GM19463 (cell line): ENCODE measurements around the gene PEPD.

Experiments used
- ATAC-seq: cut with Tn5 transposase; IDR thresholded peaks from one replicate; pipeline ENCODE4 v1.9.1; 2021; ENCODE audit warnings: mild to moderate bottlenecking, moderate library complexity; ENCODE audit not compliant: unreplicated experiment

PEPD gene

DNA sequence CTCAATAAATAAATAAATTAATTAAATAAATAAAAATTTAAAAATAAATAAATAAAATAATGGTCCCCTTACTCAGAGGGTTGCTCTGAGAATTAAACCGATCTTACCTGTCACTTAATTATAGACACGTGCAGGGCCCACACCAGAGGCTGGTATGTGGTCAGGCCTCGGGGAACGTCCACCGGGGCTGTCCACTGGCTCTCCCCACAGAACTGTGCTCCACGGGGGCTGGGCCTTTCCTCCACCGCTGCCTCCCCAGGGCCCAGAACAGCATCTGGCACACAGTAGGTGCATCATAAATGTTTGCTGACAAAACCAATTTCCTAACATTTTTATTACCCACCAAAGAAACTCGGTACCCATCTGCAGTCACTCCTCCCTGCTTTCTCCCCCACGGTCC, 78.9 kb downstream of the PEPD start:
- no peak for ATAC-seq

DNA sequence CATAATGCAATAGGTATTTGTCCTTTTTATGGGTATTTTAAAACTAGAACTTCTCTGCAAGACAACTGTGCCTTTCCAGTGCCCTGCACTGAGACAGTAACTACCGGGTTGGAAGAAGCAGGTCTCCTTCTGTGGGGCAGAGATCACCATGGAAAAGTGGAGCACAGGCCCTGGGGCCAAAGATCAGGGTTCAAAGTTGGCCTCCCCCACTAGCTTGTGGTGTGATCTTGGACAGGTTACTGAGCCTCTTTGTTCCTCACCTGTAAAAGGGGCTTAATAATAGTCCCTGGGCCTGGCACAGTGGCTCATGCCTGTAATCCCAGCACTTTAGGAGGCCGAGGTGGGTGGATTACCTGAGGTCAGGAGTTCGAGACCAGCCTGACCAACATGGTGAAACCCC, 79.8 kb downstream of the PEPD start:
- ATAC-seq, result no peak

DNA sequence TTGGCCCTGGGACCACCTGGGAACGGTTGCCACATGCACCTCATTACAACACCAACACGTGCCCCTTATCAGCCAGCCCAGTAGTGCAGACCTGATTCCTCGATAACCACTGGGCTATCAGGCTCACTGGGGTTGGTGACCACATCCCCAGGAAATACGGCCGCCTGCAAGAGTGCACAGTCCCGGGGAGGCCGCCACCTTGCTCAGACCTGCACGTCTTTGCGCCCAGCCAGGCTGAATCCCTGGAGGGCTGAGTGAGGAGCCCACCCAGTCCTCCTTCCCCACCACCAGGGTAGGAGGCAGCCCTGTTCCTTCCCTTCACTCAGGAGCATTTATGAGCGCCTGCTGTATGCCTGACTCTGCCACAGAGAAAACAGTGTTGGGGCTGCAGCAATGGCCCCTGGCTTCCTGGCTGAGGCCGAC, 80.3 kb downstream of the PEPD start:
- no peak for ATAC-seq

DNA sequence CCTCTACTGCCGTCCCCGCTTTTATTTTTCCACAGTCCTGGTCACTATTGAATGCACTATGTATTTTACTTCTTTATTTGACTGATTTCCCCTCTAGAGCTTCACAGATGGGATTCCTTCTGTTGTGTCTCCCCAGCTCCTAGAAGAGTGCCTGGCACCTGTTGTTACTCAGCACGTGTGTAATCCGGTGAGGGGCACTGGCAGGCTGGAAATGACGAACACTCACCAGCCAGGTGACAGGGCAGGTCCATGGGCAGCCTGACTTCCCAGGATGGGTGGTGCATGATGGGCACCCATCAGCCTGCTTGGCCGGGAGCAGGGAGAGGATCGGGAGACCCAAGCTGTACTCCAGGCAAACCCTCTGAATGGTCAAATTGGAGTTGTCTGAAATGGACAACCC, 80.9 kb downstream of the PEPD start:
- no peak for ATAC-seq

DNA sequence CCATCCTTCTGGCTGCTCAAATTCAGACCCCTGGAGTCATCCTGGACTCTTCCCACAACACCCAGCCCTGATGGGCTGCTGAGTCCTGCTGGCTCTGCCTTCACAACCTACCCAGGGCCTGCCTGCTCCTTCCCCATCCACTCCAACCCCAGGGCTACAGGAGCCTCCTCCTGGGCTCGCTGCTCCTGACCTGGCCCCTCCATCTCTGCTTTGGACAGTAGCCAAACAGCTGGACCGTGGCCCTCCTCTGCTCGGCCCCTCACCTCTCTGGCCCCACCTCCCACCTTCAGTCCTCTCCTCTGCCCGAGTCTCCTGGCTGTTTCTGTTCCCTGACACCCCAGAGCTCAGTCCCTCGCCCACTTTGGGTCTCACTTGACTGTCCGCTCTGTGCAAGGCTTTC, 81.3 kb downstream of the PEPD start:
- no peak for ATAC-seq

DNA sequence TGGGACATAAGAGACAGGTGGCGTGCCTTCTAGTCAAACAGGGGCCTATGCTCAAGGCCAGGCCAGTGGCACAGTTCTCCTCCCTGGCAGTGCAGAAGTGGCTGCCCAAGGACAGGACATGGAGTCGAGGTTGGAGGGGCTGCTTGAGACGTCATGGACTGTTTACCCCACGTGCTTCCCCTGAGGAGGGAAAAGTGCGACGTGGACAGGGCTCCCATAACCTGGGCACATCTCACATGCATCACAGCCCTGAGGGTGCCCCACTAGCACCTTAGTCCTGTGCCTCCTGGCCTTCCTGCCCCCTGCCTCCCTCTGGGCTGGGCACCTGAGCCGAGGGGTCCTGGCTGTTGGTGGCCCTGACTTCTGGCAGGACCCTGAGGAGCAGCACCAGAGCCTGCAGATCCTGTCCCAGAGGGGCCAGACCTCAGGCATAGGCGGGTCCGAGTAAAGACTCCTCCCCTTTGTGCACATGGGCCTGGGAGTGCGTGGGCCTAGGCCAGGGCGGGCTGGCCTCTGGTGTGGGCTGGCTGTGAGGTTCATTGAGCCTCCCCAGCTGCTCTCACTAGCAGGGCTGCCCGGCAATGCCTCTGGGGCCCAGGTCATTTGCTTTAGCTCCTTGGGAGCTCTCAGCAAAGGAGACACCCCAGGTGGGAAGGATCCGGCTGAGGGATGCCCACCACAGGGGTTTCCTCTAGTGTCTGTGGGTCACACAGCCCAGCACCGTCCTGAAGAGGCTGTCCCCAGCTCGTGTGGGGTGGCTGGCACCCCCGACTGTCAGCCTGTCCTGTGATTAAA, 82.4 kb downstream of the PEPD start:
- ATAC-seq, result no peak

DNA sequence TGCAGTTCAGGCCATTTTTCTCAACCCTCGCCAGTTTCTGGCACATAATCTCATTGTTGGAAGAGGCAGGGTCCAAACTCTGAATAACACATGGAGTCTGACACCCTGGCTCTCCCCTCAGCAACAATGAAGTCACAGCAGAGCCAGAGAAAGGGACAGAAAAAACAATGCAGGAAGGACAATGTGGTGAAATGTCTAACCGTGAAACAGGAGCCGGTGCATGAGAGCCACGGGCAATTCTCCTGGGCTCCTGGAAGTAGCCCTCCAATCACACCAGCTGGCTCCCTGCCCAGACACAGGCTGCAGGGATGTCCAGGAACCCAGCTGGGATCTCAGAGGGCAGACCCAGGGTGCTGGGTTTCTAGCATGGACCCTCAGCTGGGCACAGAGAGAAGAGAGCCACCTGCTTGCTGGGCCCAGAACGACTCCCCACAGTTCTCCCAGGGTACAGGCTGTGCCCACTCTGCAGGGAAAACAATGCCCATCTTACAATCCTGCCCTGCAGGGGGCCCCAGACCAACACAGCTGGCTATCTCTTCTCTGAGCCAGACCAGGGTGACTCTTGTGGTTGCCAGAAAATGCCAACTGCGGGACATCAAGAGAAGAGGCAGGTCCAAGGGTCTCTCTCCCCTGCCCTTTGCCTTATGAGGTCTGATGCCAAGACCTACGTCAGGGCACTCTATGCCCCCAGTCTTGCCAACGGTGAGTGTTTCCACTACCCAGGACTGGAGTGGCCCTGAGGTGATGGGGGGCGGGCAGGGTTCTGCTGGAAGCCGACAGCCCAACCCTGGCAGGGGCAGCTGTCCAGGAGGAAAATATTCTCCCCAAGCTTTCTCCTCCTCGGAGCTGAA, 83.5 kb downstream of the PEPD start:
- ATAC-seq, result no peak

DNA sequence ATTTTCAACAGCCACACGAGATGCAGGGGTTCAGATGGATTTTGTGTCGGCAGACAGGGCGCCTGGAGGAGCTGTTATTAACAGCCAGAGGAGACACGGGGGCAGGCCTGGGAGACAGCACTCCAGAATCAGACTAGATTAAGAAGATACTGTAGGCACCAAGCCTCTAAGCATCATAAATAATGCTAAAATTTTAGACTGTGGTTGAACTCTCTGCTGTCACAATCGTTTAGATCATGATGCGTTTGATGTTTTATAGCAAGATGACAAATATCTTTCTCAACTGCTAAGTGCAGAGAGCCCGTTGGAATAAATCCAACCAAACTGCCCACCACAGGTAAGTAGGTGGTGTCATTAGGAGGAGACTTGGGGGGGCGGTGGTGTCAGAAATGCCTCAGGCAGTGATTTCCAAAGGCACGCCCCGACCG, 84.2 kb downstream of the PEPD start:
- no peak for ATAC-seq

DNA sequence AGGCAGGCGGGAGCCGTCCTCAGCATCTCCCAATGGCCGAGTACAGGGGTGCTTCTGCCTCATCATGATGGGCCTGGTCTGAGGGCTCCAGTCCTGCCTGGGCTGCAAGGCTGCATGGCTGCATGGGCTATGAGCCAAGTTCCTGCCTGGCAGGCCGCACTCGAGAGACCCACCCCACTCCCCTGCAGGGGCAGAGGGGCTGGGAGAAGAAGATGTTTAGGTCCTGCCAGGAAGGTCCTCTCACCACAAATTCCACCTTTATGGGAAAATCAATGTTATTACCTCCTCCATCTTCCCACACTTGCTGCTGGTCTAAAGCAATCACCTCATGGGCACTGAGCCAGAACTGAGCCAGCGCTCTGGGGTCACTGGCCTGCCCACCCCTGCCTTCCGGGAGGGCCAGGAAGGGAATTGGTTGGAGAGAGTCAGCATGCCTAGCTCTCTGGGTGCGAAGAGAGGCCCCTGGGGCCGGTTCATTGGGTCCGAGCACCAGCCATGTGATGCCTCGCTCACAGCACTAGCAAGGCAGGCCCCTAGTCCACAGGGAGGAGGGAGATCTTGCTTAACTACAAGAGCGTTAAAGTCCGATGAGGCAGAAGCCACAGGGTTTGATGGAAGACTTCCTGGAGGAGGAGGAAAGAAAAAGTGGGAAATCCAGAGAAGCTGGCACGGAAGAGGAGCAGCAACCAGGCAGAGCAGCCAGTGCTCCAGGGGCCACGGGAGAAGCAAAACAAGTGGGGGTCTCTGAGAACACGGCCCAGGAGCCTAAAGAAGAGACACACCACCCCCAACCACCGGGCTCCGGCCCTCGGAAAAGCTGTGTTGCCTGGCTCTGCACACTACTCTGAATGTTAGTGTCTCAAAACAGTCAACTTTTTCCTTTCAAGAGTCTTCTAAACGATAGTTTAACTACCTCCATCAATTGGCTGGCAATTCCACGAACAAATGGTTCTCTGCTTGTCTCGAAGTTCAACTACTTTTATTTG, 84.9 kb downstream of the PEPD start:
- ATAC-seq, result no peak

DNA sequence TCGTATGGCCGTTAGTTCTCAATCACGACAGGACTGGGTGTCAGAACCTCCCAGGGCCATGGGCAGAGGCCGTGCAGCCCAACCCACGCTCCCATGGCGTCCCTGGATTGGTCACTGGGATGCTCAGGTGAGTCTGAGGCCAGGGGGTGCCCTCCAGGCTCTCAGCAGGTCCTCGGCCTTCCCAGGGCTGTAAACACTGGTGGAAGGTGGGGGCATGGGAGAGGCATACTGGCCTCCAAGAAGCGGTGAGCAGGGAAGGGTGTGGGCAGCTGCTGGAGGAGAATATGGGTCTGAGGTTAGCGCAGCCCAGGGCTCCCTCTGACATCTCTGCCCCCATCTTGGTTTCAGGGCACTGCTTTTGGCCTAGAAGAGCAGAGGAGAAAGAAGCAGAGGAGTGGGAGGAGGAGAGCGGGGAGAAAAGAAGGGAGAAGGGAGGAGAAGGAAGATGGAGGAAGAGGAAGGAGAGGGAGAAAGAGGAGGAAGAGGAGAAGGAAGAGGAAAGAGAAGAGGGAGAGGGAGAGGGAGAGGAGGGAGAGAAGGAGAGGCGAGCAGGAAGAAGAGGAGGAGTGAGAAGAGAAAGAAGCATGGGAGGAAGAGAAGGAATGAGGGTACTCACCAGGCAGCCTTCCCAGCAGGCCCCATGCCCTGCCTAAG, 85.8 kb downstream of the PEPD start:
- ATAC-seq, result no peak

DNA sequence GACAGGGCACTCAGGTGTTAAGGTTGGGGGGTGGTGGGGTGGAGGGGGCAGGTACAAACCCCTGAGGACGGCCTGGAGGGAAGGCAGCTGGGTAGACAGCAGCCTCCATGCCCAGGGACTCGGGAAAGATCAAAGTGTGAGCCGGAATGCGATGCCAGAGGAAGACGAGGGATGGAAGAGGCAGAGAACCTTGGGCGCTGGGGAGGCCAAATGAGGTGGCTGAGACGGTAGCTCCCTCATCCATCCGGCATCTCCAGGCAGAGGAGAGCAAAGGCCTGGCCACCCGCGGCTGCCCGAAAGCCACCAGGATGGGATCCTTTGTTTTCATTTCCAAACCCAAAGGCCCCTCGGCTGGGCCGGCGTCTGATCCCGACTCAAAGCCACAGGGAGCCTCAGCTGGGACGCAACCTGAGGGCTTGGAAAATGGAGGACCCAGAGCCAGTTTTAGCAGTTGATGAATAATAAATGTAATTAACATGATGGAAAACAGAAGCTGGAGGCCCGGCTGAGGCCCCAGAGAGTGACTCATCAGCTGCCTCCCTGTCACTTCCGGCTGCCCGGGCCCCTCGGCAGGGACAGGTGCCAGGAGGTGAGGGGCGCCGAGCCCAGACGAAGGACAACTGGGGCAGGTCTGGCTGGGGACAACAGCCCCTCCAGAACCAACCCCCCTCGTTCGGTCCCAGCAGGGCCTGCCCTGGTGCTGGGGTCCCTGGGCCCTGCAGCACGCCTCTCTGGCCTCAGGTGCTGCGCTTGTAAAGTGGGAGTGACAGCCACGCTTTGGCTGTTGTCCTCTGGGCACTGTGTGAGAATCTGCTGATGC, 86.5 kb downstream of the PEPD start:
- no peak for ATAC-seq

DNA sequence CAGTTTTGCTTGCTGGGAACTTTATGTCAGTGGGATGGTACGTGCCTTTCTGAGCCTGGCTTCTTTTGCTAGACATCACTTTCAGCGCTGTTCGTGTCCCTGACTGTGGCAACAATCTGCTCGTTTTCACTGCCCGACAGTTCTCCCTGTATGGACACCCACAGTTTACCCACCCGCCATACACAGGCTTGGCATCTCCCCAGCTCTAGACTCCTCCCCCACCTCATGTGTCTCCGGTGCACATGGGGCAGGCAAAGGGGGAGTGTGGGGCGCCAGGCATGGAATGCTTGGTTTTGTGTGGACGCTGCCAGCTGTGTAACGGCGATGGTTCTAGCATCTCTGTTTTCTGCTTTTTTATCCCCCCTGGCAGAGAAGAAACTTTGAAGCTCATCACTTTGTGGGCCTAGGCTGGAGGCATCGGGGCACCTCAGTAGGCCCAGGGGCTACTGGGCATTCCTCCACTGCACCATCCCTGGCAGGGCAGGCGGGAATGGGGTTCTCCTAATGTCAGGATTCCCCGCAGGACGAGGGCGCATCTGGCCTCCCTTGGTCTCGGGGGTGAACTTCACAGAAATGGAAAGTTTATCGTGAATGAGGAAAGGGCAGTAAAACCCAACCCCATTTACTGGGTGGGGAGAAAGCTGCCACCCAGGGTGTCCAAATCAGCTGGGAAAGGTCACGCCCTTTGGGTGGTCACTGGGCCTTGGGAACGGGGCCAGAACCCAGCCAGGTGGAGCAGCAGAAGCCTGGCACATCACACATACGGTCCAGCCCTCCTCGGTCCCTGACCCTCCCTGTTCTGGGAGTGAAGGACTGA, 87.3 kb downstream of the PEPD start:
- no peak for ATAC-seq

DNA sequence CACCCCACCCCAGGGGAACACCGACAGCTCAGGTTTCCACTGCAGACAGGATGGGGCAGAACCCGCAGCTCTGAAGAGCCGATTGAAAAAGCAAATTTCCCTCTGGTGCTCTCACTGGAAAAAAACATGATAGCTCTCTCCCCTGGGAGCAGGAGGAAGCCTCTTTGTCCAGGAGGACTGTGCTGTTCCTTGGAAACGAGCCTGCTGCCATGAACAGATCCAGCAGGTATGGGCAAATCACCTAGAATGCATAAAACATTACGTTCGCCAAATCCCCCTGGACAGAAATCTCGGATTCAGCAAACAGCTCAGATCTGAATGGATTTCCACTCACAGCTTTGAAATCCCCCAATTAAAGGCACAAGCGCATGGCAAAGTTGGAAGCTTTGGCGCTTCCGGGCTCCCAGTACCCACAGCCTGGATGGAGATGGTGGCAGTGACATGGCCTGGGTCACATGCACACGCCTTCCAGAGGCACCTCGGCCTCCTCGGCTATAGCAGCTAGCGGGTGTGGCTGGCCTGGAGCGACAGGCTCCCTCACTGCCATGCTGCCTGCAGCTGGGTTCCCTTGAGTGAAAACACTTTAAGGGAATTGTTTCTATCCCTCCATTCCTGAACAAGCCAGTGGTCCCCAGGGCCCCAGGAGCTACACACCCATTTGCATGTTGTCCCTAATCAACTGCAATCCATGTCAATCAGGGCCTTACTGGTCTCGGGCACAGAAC, 89.0 kb downstream of the PEPD start:
- ATAC-seq, result no peak

DNA sequence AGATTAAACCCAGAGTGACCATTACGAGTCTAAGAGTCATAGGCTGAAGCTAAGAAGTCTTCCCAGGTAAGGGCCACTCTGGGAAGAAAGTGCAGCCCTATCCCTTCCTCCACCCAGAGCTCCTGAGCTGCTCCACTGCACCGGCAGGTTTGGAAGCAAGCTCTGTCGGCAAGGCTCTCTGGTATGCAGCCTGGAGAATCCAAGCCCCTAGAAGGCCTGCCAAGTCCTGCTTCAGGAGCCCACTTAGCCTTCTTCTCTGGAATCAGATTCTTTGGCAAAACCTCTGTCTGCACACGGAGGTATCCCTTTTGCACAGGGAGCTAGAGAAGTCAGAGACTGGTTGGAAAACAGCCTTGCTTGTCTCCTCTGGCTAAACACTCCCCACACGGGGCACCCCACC, 89.6 kb downstream of the PEPD start:
- no peak for ATAC-seq

DNA sequence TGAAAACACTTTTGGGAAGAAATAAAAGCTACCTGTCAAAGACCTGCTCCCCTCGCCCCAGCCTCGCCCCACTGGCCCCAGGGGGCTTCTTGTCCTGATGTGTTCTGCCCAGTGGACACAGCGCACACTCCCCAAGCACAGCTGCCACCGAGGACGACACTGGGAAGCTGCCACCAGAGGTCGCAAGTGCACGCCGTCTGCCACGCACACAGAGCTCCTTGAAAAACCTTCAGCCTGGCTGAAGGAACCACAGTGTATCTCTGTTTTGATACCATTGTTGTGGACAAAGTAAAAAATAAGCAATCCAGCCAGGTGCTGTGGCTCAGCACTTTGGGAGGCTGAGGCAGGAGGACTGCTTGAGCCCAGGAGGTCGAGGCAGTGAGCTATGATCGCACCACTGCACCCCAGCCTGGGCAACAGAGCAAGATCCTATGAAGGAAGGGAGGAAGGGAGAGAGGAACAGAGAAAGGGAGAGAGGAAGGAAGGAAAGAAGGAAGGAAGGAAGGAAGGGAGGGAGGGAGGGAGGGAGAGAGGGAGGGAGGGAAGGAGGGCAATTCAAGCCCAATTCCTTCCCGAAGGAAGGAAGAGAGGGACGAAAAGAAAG, 90.8 kb downstream of the PEPD start:
- peak; percentile 48 for ATAC-seq

DNA sequence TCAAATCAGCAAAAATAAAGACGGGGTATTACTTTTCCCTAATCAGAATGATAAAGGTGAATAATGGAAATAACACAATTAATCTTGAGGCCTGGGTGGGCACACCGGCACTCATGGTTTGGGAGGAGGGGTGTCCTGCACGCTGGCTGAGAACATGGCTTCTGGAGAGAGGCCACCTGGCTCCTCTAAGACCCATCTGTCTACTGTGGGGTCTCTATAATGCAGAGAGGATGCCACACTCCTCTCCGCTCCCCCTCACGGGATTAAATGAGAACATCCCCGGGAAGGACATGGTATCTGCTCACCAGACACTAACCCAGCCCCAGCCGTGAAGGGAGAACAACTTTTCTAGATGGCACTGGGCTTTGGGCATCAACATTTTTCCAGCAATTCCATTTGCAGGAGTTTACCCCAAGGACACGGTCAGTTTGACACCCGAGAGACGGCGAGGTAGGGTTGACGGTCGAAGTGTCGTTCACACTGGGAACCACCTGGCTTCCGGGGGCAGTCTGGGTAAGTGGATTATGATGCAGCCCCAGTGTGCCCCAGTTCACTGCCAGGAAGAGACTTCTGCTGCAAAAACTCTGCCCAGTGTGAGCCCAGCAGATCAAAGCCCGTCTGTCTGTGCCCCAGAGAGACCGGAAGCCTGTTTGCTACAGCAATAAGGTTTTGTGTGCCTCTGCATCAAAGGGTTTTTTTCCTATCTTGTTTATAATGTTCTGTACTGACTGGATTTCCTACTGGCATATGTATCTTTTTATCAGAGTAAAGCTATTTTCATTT, 91.5 kb downstream of the PEPD start:
- ATAC-seq, result no peak

DNA sequence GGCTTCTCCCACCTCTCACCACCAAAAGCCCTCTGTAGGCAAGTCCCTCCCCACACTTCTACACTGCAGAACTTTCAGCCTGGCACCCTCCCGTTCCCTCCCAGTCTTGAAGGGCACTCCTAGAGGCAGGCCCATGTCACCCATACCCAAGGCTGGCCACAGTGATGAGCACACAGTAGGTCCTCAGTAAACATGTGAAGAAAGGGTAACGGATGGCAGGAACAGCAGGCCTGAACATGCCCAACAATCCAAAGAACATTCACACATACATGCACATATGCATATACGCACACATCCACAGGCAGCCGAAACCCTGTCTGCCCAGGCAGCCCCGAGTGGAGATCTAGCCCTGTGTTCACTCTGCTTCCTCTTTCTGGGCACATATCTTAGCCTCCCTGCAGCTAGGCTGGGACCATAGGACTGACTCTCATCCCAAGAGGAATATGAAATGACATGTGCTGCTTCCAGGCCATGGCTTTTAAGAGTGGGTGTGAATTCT, 92.9 kb downstream of the PEPD start:
- ATAC-seq, result no peak
